Measurements from ENCODE around the gene MYOM3. TPM values are rescaled to one million over a fixed set of nuclear protein-coding genes. Genes with fewer than 3 reads are reported as not detected.

MYOM3 gene
- total and polyA plus RNA-seq, 4 donors = 0.09 to 0.55 (median 0.11) TPM

- no peak for DNase-seq
- ATAC-seq (ENCODE audit: insufficient read depth, low FRiP score) = no peak
Measured at GRCh38 chr1:24133819-24134218, 21.9 kb upstream of the MYOM3 start.

GRCh38 chr1:24130385-24130784 lies 18.4 kb upstream of the MYOM3 start:
- DNase-seq (no peak), ATAC-seq (ENCODE audit: insufficient read depth, low FRiP score) (no peak)
- H3K36me3 ChIP-seq (ENCODE audit: control insufficient read depth in 4 of 4, insufficient read depth in 4 of 4, low read length in 4 of 4) = no peaks in the 10 kb centered on the region

More at GRCh38 chr1:24133819-24134218, 21.9 kb upstream of the MYOM3 start:
- Histone ChIP-seq H3K36me3 (ENCODE audit: control insufficient read depth in 4 of 4, insufficient read depth in 4 of 4, low read length in 4 of 4) (no peaks in the 10 kb centered on the region), H3K27me3 (ENCODE audit: control insufficient read depth in 3 of 3, insufficient read depth in 3 of 3, low read length in 2 of 3) (no peaks in the 10 kb centered on the region), H3K4me1 (ENCODE audit: control insufficient read depth in 5 of 5, insufficient read depth in 5 of 5, low read length in 5 of 5) (no peaks in the 10 kb centered on the region), H3K27ac (ENCODE audit: low read depth in 1 of 2, low read length in 1 of 2) (no peak overlapping the region), H3K4me3 (no peak overlapping the region), H3K9me3 (ENCODE audit: control insufficient read depth in 4 of 4, insufficient read depth in 3 of 4, low read length in 3 of 4) (peaks cover 0 to 4% (median 3%) of the 10 kb centered on the region in 4 donors), H3K9ac (ENCODE audit: insufficient read depth in 1 of 2, low read length in 2 of 2) (no peak overlapping the region)
- 79 to 89% methylated on average over 1 of the region's 1 CpG for WGBS, 2 donors
- no peak for TF ChIP-seq CTCF (IDR thresholded peaks at IDR 0.05; ENCODE audit: control extremely low read depth, extremely low read depth)

GRCh38 chr1:24127801-24128363 lies 15.9 kb upstream of the MYOM3 start:
- Histone ChIP-seq H3K4me3 (no peak overlapping the region), H3K9ac (ENCODE audit: insufficient read depth in 1 of 2, low read length in 2 of 2) (no peak overlapping the region), H3K27me3 (ENCODE audit: control insufficient read depth in 3 of 3, insufficient read depth in 3 of 3, low read length in 2 of 3) (no peaks in the 10 kb centered on the region), H3K4me1 (ENCODE audit: control insufficient read depth in 5 of 5, insufficient read depth in 5 of 5, low read length in 5 of 5) (no peaks in the 10 kb centered on the region), H3K9me3 (ENCODE audit: control insufficient read depth in 4 of 4, insufficient read depth in 3 of 4, low read length in 3 of 4) (peaks cover 0 to 4% (median 3%) of the 10 kb centered on the region in 4 donors), H3K36me3 (ENCODE audit: control insufficient read depth in 4 of 4, insufficient read depth in 4 of 4, low read length in 4 of 4) (no peaks in the 10 kb centered on the region), H3K27ac (ENCODE audit: low read depth in 1 of 2, low read length in 1 of 2) (no peak overlapping the region)
- WGBS, 2 donors = 80 to 82% methylated on average over 7 of the region's 7 CpGs
- ATAC-seq (ENCODE audit: insufficient read depth, low FRiP score) = no peak
- TF ChIP-seq CTCF (IDR thresholded peaks at IDR 0.05; ENCODE audit: control extremely low read depth, extremely low read depth) = no peak
- DNase-seq = no peak

More at GRCh38 chr1:24130385-24130784, 18.4 kb upstream of the MYOM3 start:
- no peak overlapping the region for H3K4me3 ChIP-seq
- H3K9me3 ChIP-seq (ENCODE audit: control insufficient read depth in 4 of 4, insufficient read depth in 3 of 4, low read length in 3 of 4) = peaks cover 0 to 4% (median 3%) of the 10 kb centered on the region in 4 donors
- WGBS, 2 donors = 85 to 91% methylated on average over 3 of the region's 3 CpGs
- H3K9ac ChIP-seq (ENCODE audit: insufficient read depth in 1 of 2, low read length in 2 of 2) = no peak overlapping the region
- no peak overlapping the region for H3K27ac ChIP-seq (ENCODE audit: low read depth in 1 of 2, low read length in 1 of 2)
- no peaks in the 10 kb centered on the region for H3K4me1 ChIP-seq (ENCODE audit: control insufficient read depth in 5 of 5, insufficient read depth in 5 of 5, low read length in 5 of 5)
- TF ChIP-seq CTCF (IDR thresholded peaks at IDR 0.05; ENCODE audit: control extremely low read depth, extremely low read depth) = no peak
- H3K27me3 ChIP-seq (ENCODE audit: control insufficient read depth in 3 of 3, insufficient read depth in 3 of 3, low read length in 2 of 3) = no peaks in the 10 kb centered on the region
